Right renal cortex interstitium (tissue), 3 donors: Measurements from ENCODE around the gene SGCA. TPM values are rescaled to one million over a fixed set of nuclear protein-coding genes. Genes with fewer than 3 reads are reported as not detected.

Experiments used
- DNase-seq, 3 donors: peaks; one replicate each; pipeline ENCODE4 v3.0.0-alpha.2; 2013; ENCODE audit warnings: low read depth in 3 of 3, low spot score in 2 of 3
- polyA plus RNA-seq, 3 donors: library from polyadenylated mRNA; unstranded; fragments of 120-200 nt; gene quantifications; one replicate each; pipeline ENCODE4 v1.2.1, GENCODE V29; 2013; ENCODE audit not compliant: insufficient read length in 3 of 3

Gene SGCA
- polyA plus RNA-seq, 3 donors, result 0.62 to 0.85 (median 0.83) TPM

DNA sequence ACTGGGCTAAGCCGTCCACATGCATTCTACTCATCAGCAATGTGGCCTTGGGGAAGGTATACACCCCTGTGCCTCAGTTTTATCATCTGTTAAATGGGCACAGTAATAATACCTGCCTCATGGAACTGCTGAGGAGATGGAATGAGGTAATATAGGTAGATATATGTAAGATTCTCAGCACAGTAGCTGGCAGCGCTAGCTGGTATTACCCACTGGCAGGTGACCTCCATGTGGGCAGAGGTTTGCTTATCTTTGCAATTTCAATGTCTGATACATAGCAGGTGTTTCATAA lies 1.2 kb upstream of the SGCA start:
- no peak for DNase-seq

DNA sequence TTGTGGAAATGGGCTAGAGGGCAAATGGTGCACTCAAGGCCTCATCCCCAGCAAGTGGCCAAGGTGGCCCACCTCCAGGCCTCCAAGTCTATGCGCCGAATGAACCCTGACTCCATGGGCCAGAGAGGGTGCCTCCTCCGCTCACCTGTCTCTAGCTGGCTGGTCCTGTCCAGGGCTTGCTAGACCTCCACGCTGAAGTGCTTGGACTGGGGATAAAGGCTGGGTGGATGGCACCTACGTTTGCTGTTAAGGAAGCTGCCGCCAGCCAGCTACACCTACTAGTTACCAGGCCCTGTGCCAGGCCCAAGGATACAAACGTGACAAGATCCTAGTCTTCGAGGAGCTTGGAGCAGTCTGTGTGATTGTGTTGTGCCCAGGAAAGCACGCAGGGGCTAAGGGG lies 739 bp upstream of the SGCA start:
- DNase-seq, result no peak

DNA sequence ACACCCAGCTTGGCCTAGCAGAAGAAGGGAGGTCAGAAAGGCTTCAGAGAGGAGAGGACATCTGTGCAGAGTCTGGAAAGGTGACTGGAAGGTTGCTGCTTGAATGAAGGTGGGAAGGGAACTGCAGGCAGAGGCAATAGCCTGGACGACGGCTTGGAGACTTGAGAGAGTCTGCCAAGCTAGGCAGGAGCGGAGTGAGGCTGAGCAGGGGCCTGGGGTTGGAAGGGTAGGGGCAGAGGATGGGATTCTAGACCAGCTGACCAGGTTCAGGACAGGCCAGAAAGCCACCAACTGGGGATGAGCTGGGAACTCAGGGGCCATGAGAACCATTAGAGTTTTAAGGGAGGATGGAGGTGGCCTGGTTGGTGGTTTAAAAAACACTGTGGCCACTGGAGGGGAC lies 339 bp upstream of the SGCA start:
- no peak for DNase-seq

DNA sequence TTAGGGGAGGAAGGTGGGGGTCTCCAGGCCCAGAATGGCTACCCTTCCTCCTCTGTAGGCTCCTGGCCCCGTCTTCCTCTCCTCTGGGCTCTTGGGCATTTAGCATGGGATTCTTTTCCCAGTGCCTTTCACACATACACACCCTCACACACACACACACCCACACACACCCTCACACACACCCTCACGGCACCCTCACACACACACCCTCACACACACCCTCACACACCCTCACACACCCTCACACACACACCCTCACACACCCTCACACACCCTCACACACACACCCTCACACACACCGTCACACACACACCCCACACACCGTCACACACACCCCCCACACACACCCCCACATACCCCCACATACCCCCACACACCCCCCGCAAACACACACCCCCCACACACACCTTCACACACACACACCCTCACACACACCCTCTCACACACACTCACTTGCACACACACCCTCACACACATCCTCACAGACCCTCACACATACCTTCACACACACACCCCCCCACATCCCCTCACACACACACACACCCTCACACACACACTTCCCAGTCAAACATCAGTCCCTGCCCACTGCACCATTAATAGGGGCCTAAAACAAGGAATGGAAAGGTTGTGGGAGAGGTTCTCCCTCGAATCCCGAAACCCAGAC lies 845 bp downstream of the SGCA start:
- DNase-seq, result no peak

DNA sequence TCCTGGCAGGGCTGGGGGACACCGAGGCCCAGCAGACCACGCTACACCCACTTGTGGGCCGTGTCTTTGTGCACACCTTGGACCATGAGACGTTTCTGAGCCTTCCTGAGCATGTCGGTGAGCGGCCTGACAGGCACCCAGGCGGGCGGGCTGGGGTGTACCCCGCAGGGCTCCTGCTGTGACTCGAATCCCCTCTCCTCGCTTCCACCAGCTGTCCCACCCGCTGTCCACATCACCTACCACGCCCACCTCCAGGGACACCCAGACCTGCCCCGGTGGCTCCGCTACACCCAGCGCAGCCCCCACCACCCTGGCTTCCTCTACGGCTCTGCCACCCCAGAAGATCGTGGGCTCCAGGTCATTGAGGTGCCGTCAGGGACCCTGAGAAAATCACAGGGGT lies 1.6 kb downstream of the SGCA start:
- no peak for DNase-seq

DNA sequence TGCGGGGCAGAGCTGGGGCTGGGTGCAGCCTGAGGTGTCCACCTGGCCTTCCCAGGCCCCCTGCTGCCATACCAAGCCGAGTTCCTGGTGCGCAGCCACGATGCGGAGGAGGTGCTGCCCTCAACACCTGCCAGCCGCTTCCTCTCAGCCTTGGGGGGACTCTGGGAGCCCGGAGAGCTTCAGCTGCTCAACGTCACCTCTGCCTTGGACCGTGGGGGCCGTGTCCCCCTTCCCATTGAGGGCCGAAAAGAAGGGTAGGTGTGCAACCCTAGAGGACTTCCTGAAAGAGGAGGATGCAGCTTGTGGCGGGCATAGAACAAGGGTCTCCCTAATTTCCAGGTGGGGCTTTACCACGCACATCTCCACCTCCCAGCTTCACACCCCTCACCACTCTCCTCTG lies 2.5 kb downstream of the SGCA start:
- DNase-seq, result no peak

DNA sequence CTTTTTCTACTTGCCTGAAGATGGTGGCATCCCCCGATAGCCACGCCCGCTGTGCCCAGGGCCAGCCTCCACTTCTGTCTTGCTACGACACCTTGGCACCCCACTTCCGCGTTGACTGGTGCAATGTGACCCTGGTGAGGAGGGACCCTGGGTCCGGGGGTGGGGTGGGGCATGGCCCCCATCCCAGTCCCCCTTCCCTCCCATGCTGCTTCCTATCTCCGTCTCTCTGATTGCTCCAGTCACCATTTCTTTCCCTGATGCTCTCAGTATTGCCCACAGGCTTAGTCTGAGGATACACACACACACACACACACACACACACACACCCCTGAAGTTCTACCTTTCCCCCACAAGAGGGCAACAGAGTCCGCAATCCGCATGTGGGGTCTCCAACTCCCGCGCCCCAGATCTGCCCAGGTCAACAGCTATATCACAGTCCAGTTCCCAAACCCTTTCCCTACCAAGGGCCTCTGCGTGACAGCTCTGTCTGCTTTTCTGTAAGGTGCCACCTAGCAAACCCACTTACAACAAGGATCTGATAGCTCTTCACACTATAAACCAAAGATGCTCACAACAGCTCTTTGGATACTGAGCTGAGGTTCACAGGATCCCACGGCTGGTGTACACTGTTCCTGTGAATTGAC lies 3.4 kb downstream of the SGCA start:
- DNase-seq, result no peak

DNA sequence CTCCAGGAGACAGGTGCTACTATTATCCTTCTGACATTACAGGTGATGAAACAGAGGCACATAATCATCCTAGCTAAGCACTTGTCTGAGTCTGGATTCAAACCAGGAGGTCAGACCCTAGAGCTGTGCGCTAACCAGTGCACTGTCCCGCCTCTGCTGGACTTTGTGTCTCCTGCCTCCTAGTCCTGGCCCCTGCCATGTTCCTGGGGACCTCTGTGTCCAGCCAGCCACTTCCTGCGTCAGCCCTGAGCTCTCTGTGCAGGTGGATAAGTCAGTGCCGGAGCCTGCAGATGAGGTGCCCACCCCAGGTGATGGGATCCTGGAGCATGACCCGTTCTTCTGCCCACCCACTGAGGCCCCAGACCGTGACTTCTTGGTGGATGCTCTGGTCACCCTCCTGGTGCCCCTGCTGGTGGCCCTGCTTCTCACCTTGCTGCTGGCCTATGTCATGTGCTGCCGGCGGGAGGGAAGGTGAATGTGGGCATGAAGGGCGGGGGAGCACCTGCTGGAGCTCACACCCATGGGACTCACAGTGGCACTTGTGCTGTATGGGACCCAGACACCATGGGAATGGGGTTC lies 4.2 kb downstream of the SGCA start:
- no peak for DNase-seq

DNA sequence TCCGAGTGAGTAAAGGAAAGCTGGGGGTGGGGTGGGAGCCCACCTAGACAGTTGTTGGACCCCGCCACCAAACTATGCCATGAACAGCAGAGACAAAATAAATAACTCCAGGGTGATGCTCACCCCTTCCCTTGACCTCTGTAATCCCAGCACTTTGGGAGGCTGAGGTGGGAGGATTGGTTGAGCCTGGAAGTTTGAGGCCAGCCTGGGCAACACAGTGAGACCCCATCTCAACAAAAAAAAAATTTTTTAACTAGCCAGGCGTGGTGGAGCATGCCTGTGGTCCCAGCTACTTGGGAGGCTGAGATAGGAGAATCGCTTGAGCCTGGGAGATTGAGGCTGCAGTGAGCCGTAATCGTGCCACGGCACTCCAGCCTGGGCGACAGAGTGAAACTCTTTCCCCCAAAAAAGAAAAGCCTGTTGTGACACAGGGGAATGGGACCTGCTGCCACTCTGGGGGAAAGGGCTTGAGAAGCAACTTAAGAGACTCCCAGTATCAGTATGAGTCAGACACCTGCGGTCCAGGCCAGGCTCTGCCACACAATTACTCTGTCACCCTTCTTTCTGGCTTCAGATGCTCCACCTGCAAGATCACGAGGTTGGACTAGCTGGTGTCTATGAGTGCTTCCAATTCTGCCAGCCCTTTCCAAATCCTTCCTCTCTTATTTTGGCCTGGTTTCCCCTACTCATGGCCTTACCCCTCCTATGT lies 5.0 kb downstream of the SGCA start:
- DNase-seq, result no peak

DNA sequence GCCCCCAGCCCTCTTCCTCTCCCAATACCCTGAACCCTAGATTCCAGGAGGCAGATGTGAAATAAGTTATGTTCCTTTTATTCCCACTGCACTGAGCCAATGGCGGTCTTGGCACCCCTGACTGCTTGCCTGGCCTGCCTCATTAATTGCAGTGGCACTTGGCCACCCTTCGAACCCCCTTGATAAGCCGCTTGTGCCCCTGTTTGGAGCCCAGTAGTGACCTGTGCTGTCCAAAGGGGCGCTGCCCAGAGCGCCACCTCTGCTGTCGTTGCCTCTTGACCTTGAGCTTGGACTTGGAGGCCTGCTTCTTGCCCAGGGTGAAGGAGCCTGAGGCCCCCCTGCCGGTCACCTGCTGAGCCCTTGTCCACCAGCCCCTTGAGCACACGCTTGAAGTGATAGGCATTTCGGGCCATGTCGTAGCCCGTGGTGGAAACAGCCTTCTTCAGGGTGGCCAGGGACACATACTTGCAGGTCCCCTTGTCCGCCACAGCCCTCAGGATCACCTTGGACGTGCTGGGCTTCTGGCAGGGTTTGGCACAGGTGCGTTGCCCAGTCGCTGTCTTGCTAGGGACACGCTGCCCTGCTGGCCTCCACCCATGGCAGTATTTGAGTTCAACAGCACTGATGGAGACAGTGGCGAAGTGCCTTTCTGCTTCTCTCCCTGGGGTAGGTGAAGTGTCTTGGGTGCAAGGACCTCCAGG lies 5.7 kb downstream of the SGCA start:
- no peak for DNase-seq

DNA sequence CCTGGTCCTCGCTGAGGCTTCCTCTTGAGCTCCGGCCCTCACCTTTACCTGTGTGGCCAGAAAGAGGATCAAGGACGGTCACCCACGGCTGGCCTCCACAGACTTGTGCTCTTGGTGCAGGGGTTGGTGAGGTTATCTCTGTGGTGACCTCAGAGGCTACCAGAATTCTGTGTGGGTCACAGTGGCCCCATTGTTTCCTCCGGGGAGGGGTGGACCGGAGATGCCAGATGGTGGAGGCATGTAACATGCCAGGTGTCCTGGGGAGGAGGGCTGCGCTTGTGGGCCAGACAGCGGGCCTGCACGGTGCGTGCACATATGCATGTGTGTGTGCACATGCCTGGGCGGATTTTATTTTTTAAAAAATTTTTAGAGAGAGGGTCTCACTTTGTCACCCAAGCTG lies 6.3 kb downstream of the SGCA start:
- no peak for DNase-seq

DNA sequence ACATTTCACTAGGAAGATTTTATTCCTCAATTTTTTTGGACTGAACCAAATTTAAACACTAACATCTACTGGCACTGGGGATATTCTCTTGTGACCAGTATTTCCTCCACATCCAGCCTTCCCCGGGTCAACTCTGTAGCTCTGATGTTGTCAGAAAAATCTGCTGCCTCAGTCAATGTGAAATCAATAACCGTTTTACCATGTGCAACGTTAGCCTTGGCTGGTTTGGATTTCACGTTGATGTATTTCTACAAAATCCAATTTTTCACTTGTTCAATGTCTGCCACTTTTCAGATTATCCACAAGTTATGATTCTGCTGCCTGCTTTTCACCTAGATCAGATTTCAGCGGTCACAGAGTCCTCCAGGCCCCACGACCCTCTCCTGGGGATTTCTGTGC lies 7.1 kb downstream of the SGCA start:
- DNase-seq, result no peak

DNA sequence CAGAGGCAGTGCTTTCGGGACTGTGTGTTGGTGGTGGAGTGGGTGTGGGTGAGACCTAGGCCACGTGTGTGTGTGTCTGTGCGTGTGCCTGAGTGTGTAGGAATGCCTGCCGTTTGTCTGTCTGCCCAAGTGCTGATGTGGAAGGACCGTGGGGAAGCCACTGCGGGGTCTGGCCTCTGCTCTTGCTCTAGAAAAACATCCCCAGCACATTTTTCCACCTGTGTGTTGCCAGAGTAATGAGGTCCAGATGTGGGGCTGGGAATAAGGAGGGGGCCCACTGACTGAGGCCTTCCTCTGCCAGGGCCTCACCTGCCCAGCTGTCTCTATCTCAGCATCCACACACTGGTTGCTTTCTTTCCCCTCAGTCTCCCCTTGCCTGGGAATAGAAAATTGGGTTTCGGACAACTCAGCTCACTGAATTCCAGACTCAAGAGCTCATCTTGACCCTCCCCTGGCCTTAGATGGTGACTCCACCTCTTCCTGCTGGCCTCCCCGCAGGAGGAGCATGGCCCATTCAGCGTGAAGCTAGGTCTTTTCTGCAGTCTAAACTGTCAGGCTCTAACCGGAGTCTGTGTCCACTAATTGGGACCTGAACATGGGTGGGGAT lies 7.6 kb downstream of the SGCA start:
- DNase-seq, result no peak

DNA sequence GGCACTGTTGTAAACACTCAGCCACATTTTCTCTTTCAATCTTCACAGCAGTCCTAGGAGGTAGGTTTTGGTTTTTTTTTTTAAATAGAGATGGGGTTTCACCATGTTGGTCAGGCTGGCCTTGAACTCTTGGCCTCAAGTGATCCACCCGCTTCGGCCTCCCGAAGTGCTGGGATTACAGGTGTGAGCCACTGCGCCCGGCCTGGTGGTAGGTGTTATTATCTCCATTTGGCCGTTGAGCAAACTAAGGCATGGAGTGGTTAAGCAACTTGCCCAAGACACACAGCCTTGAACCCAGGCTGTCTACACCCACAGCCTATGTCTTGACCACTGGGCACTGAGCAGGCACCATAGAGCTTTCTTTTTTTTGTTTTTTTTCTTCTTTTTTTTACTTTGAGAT lies 8.6 kb downstream of the SGCA start:
- no peak for DNase-seq

DNA sequence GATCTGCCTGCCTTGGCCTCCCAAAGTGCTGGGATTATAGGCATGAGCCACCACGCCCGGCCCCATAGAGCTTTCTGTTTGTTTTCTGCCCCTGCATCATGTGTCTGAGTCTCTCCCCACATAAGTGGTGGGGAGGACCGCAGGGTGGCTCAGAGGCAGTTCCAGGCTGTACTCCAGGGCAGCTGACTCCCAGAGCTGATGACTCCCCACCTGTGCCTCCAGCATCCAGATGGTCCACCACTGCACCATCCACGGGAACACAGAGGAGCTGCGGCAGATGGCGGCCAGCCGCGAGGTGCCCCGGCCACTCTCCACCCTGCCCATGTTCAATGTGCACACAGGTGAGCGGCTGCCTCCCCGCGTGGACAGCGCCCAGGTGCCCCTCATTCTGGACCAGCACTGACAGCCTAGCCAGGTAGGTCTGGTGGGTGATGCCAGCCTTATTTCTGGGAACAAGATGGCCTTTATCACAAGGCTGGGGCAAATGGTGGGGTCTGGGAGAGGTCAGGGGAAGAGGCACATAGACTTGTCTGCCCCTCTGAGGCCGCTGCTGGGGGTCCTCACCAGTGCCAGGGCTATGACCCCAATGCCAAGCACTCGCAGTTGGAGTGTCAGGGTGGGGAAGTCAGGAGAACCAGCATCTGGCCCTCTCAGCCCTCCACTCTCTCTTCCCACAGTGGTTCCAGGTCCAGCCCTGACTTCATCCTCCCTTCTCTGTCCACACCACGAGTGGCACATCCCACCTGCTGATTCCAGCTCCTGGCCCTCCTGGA lies 9.4 kb downstream of the SGCA start:
- DNase-seq, result no peak

DNA sequence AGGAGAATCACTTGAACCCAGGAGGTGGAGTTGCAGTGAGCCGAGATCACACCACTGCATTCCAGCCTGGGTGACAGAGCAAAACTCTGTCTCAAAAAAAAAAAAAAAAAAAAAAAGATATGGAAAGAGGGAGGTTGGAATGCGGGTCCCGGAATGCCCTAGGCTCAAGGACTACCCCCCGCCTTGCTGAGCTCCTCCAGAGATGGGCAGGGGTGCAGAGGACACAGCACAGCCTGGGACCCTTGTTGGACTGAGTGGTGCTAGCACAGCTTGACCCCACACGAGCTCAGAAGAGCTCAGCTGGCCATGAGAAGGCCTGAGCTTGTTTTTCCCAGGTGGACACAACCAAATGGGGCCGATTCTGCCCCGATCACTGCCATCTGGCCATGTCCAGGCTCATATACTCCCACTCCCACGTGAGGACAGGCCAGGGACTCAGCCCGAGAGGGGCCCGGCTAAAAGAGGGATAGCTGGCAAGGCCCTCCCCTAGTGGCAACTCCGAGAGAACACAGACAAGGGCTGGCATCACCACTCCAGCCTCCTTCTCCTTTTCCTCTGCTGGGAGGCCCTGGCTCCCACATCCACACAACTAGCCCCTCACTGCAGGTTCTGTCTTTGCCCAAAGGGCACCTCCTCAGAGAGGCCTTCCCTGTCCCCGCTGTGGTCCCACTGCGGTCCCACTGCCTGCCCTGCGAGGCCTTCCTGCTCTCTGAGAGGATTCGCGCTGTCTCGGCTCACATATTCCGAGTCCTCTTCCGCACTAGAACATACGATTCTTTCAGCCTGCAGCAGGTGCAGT lies 11.0 kb downstream of the SGCA start:
- DNase-seq, result no peak

DNA sequence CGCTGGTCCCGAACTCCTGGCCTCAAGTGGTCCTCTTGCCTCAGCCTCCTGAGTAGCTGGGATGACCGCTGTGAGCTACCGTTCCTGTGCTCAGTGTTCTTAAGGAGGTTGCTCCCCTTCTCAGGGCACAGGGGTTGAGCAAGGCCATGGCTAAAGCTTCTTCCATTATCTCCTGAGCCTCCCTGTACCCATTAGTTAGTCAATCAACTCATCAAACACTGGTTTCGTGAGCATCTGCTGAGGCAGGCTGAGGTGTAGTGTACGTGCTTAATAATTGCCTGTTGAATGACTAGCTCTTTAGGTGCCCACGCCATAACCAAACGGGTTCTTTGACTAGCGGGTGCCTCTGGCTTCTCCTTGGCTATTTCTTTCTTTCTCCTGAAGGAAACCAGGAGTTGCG lies 11.7 kb downstream of the SGCA start:
- no peak for DNase-seq

DNA sequence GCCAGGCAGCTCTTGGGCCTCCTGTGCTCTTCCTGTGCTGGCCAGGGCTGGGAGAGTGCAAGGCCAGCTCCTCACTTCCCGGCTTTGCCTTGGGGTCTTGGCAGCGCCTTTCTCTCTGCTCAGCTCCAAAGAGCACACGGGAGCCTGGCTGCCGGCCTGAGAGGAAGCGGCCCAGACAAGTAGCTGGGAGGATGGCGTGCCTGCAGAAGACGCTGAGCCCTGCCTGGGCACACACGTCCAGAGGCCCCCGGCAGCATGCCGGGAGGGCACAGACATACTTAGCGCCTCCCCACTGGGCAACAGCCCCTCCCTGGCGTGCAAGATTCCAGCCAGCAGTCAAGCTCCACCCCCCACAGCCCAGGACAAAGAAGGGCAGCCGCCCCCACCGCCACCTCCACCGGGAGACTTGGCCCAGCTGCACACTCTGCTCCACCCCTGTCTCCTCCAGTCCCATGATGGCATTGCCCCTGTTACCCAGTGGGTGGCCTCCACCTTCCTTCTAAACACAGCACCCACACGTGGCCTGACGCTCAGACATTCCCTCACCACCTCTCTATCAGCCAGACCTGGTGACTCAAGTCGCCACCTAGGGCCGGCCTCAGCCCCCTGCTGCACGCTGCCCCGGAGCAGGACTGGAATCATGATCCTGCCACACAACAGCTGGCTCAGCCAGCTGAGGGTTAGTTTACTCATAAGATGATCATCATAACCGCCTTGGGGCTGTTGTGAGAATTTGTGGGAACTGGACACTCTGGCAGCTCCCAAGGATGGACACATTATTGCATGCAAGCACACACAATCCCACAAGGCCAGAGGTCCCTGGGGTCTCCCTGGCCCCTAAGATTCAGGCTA lies 12.4 kb downstream of the SGCA start:
- DNase-seq, result no peak

DNA sequence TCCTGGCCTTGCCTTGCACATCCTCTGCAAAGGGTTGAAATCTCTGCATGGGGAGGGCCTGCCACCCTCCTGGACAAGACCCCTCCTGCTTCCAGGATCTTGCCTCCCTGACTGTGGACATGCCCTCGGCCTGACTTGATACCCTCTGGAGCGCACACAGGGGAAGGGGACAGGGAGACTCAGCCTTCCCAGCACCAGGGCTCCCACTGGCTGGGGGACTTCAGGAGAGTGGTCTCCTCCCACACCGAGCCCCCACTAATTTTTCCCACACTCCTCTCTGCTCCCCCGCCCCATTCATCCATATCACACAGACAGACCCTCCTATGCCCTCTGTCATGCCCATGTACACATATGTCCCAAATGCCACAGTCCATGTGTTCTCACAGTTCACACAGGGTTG lies 14.3 kb downstream of the SGCA start:
- no peak for DNase-seq
